Psoas muscle (tissue), 8 donors: ENCODE results near the gene SERPINA4. TPM values are rescaled to one million over a fixed set of nuclear protein-coding genes. Genes with fewer than 3 reads are reported as not detected.

Experiments used
- ATAC-seq, 4 donors: fragments of 200-7000 bp; cut with Tn5 transposase; one replicate each; pipeline ENCODE4 v1.9.1; 2020; ENCODE audit warnings: moderate library complexity in 3 of 4, mild to moderate bottlenecking in 2 of 4
- DNase-seq, 2 donors: peaks; one replicate each; pipeline ENCODE4 v3.0.0-alpha.2; 2020
- H3K27ac ChIP-seq: fragments of 200-600 bp; one replicate; pipeline ENCODE4 v1.8.0; 2022
- H3K27me3 ChIP-seq, 3 donors: fragments of 200-600 bp in 1 of 3; one replicate each; pipeline versions ENCODE4 v1.6.1 to v1.8.0; 2013 to 2022; ENCODE audit warnings: low read length in 2 of 3, mild to moderate bottlenecking in 2 of 3, moderate library complexity in 1 of 3; ENCODE audit not compliant: insufficient read depth in 3 of 3
- H3K36me3 ChIP-seq, 2 donors: fragments of 200-600 bp in 1 of 2; one replicate each; pipeline versions ENCODE4 v1.6.1 to v1.8.0; 2013 to 2022; ENCODE audit warnings: low read depth in 1 of 2, mild to moderate bottlenecking in 1 of 2, moderate library complexity in 1 of 2; ENCODE audit not compliant: insufficient read depth in 1 of 2
- H3K4me1 ChIP-seq: fragments of 200-600 bp; one replicate; pipeline ENCODE4 v1.8.0; 2022
- H3K4me3 ChIP-seq: fragments of 200-600 bp; one replicate; pipeline ENCODE4 v1.8.0; 2022; ENCODE audit warnings: mild to moderate bottlenecking
- H3K9me3 ChIP-seq: fragments of 200-600 bp; one replicate; pipeline ENCODE4 v1.8.0; 2022
- WGBS, 3 donors: extraction: QIAGEN DNeasy Blood & Tissue Kit; methylation state at CpG; one replicate each; pipeline versions ENCODE4 v1.1.6 to v1.1.7; 2013; 5-methylcytosine and 5-hydroxymethylcytosine counted together
- intact Hi-C, 2 donors: fragments of 100-400 bp; cut with DNase I; formaldehyde crosslinking; loops; one replicate each; pipeline versions ENCODE4 v1.11.0 to v1.14.2; 2022
- polyA plus RNA-seq, 3 donors: library from polyadenylated mRNA; stranded (reverse); fragments of 200-250 nt; gene quantifications; one replicate each; pipeline ENCODE4 v1.2.3, GENCODE V29; 2013
- total RNA-seq, 4 donors: library from RNA; stranded (reverse); fragmentation: NEBNext Ultra II Directional in 2 of 4; extraction: Animal tissue kit (Norgen Biotek cat#: 25700) in 2 of 4; gene quantifications; one replicate each; pipeline versions ENCODE4 v1.2.1 to v1.2.4, GENCODE V29; 2021 to 2023
- TF ChIP-seq, protein P1 (sequence below): fragments of 200-600 bp; IDR thresholded peaks from one replicate; pipeline ENCODE4 v1.8.0; 2022; ENCODE audit warnings: antibody characterized with exemption
- donor health status: healthy with polysubstance abuse.
- donor health status: DM: no; HTN: no; CAD: no; lungs with moderate emphysema.
- donor health status: Bipolar disorder and iron deficiency.
- donor health status: healthy.
- donor health status: DM: yes; HTN: yes; CAD: no.
- donor health status: DM: no; HTN: no; CAD: no.
- donor health status: DM: no; HTN: no; CAD: no.
- donor health status: DM: yes; HTN: yes; CAD: no.

SERPINA4 gene
- total and polyA plus RNA-seq, 7 donors: not detected

GRCh38 chr14:94541234-94541975 is 19.8 kb upstream of the SERPINA4 start:
- ATAC-seq (no peak), DNase-seq (no peak)
- Histone ChIP-seq H3K27me3 (no peaks in the 10 kb centered on the region), H3K9me3 (no peaks in the 10 kb centered on the region), H3K36me3 (no peaks in the 10 kb centered on the region), H3K4me3 (no peak overlapping the region), H3K27ac (no peak overlapping the region), H3K4me1 (no peaks in the 10 kb centered on the region)
- WGBS, 3 donors: 85 to 88% (median 86%) methylated on average over 9 of the region's 9 CpGs
- TF ChIP-seq, protein P1, sequence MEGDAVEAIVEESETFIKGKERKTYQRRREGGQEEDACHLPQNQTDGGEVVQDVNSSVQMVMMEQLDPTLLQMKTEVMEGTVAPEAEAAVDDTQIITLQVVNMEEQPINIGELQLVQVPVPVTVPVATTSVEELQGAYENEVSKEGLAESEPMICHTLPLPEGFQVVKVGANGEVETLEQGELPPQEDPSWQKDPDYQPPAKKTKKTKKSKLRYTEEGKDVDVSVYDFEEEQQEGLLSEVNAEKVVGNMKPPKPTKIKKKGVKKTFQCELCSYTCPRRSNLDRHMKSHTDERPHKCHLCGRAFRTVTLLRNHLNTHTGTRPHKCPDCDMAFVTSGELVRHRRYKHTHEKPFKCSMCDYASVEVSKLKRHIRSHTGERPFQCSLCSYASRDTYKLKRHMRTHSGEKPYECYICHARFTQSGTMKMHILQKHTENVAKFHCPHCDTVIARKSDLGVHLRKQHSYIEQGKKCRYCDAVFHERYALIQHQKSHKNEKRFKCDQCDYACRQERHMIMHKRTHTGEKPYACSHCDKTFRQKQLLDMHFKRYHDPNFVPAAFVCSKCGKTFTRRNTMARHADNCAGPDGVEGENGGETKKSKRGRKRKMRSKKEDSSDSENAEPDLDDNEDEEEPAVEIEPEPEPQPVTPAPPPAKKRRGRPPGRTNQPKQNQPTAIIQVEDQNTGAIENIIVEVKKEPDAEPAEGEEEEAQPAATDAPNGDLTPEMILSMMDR: no peak
- intact Hi-C loops: no loop called here

DNA sequence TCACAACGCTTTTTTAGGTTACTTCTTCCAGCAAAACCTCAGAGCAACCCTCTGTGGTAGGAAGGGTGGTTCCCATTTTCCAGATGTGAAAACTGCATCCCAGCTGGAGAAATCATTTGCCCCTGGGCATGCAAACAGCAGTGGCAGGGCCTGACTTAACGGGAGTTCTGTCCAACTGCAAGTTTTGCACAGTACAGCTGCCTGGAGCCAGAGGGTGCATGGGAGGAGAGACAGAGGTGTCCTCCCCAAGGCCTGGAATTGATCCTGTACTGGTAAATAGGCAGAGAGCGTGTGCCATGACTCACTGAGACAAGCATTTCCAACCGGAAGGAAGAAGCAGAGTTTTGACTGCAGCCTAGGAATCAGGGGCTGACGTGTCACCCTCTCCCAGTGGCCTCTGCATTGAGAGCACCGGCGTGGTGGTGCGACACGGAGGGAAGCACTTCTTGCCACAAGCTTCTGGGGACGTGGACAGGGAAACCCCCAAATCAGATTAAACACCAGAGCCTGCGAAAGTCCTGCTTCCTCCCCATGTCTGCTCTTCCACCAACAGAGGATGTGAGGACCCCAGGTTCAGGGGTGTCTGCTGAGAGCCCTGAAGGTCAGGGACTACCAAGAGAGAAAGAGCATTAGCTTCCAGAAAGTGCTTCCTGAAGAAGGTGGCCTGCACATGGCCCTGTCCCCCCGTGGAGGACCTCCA is 19.0 kb upstream of the SERPINA4 start:
- ATAC-seq (no peak), DNase-seq (no peak)
- TF ChIP-seq, protein P1: no peak
- no peak overlapping the region for H3K27ac ChIP-seq
- no peaks in the 10 kb centered on the region for H3K4me1 ChIP-seq
- 74 to 78% (median 75%) methylated on average over 12 of the region's 12 CpGs for WGBS, 3 donors
- H3K4me3 ChIP-seq: no peak overlapping the region
- H3K9me3 ChIP-seq: no peaks in the 10 kb centered on the region
- H3K36me3 ChIP-seq: no peaks in the 10 kb centered on the region
- intact Hi-C loops: no loop called here
- no peaks in the 10 kb centered on the region for H3K27me3 ChIP-seq

DNA sequence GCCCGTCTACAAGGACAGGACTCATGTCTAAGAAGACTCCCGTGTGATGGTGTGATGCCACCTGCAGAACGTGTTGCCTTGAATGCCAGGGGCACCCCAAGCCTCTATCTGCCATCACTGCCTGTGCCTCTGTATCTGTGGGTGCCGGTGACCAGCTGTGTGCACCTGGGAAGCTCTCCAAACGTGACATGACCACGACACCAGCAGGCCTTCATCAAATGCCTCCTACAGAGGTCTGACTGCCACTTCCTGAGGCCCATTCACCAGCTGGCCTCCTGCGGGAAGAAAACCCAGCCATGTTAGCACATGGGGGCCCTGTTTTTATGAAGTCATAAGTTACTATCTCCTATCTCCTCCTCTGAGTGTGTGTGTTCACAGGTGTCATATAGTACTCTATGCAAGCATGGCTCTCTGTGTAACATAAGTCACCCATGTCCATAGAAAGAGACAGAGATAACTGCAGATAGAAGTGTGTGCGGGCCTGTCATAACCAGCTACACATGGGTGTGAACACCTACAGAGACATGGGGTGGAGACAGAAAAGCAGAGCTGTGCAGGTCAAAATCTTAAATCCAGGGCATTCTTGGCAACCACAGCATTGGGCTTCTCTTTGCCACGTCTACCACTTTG is 18.3 kb upstream of the SERPINA4 start:
- Histone ChIP-seq H3K36me3 (no peaks in the 10 kb centered on the region), H3K27me3 (no peaks in the 10 kb centered on the region), H3K9me3 (no peaks in the 10 kb centered on the region), H3K4me3 (no peak overlapping the region), H3K4me1 (no peaks in the 10 kb centered on the region), H3K27ac (no peak overlapping the region)
- TF ChIP-seq, protein P1: no peak
- ATAC-seq: no peak
- no peak for DNase-seq
- intact Hi-C loops: no loop called here
- WGBS, 3 donors: 64 to 69% (median 68%) methylated on average over 9 of the region's 9 CpGs

- H3K27ac ChIP-seq: no peak overlapping the region
- WGBS, 3 donors: 66 to 73% (median 66%) methylated on average over 15 of the region's 15 CpGs
- intact Hi-C loops: no loop called here
- TF ChIP-seq, protein P1: no peak
- no peaks in the 10 kb centered on the region for H3K4me1 ChIP-seq
- no peaks in the 10 kb centered on the region for H3K36me3 ChIP-seq
- no peaks in the 10 kb centered on the region for H3K9me3 ChIP-seq
- ATAC-seq (no peak), DNase-seq (no peak)
- no peak overlapping the region for H3K4me3 ChIP-seq
- no peaks in the 10 kb centered on the region for H3K27me3 ChIP-seq
Measured at GRCh38 chr14:94543449-94544124, 17.7 kb upstream of the SERPINA4 start.
